NCI-H526 (cell line): ENCODE measurements around the gene FKBP14.
"Not testable (repeated sequence)": the region's sequence is repeated elsewhere in the genome, so short reads cannot be mapped to it uniquely, and the experiment has no call there.

Experiments
- DNase-seq, 2 experiments: peaks; one replicate each; lab custom pipeline; 2025; lab: John Stamatoyannopoulos, UW

FKBP14 gene

DNA sequence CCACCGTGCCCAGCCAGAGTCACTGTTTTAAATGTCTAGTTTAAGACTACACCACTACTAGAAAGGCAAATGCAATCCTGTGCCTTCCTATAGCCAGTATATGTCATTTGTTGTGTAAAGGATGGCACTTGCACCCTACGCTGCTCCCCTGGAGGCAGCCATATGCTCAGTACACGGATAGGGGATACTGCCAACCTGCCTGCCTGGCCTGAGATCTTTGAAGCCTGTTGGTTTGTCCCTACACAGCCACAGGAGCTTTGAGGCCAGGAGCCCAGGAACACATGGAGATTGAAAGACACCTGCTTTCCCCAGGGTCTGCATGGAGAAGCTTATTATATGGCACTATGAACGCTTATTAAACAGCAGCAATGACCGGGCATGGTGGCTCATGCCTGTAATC is 34.6 kb downstream of the FKBP14 start:
- DNase-seq = no peak

GRCh38 chr7:29990931-29991330 is 35.6 kb downstream of the FKBP14 start:
- DNase-seq = peak in 1 of 2 experiments; percentile 16

- peak; percentile 46 to 68 for DNase-seq
Measured at GRCh38 chr7:29989257-29989995, 37.1 kb downstream of the FKBP14 start, which contains the start of gene SCRN1. Gene SCRN1, minus strand, starts transcription at chr7:29989801. Its CDS starts 20,734 bp downstream, at chr7:29969067.

DNA sequence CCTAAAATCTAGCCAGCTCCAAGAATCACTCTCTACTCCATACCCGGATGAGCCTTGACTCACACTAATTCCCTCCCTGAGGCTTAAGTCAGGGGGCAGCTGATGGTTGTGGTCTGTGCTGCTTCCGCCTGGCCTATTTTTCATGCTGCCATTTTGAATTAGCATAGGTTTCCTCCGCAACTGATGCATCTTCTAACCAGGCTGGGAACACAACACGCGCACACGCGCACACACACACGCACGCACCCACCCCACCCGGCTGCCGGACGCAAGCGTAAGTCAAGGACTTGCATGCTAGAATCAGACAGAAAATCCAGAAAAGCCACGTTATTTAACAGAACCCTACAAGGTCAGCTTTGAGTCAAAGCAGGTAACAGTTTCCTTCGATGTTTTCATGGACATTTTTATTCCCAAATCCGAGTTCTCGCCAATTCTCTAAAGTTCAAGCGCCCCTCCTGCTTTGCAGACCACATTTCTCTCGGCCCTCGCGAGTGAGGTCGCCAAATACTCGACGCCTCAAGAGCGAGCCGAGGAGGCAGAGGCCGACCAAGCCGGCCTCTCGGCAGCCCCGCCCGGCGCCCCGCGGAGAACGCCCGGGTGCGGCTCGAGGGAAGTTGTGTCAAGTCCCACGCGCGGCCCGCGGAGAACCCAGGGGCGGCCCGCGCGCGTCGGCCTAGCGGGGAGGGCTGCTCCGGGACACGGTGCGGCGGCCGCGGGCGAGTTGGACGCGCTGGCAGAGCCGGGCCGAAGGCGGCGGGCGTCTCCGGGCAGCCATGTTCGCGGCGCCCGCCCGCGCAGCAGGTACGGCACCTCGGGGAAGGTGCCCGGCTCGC is 37.9 kb downstream of the FKBP14 start:
- DNase-seq = peak; percentile 69 to 86

DNA sequence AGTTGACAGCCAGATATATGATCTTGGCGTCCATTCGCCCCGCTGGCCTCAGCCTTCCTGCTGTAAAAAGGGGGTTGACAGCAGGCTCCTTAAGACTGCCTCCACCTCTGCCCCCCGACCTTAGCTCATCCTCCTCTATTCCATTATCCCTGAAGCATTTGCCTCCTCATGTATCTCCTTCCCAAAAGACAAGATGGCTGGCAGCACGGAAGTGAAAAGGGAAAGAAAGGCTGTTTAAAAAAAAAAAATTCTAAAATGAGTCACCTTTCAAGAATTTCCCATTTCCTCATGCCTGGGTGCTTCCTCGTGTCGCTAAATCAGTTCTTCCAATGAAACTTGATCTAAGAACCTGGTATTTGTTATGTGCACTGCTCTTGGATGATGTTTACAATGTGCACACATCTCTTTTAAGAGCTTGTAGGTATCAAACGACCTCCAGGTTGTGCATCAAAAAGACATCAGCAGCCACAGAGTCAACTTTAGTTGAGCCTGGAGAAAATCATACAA is 38.6 kb downstream of the FKBP14 start:
- DNase-seq = peak; percentile 38 to 57

GRCh38 chr7:29987083-29987482 is 39.4 kb downstream of the FKBP14 start:
- peak; percentile 32 to 64 for DNase-seq

- no peak for DNase-seq
Measured at GRCh38 chr7:29980151-29980550, 46.4 kb downstream of the FKBP14 start.

DNA sequence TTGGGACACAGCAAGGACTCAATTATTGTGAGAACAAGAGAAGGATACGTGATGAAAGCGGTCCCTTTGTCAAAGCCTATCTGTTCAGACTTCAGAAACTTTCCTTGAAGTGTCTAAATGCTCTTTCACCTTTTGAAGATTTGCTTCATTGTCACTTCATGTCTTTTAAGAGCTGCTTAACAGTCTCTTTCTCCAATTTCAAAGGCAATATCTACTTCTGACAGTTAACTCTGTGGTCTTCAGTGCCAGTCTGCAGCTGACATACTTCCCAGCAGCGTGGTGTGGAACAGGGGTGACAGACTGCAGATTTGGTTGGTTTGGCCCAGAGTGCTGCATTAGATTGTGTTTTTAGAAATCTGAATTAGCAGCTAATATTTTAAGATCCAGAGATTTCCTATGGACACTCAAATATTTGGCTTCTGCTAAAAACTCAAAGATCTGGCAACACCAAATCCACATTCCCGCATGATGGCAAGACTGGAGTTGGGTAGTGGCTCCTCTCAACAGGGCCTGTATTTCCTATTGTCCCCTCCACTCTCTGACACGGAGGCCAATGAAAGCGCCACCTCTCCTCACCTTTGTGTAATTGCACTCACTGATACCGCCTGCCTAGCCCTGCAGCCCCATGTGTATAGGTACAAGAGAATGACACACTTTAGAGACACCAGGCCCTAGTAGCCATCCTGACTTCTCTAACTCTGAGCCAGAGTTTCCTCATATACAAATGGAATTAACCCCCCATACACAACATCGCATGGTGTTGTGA is 48.4 kb downstream of the FKBP14 start:
- peak in 1 of 2 experiments; percentile 27 for DNase-seq

DNA sequence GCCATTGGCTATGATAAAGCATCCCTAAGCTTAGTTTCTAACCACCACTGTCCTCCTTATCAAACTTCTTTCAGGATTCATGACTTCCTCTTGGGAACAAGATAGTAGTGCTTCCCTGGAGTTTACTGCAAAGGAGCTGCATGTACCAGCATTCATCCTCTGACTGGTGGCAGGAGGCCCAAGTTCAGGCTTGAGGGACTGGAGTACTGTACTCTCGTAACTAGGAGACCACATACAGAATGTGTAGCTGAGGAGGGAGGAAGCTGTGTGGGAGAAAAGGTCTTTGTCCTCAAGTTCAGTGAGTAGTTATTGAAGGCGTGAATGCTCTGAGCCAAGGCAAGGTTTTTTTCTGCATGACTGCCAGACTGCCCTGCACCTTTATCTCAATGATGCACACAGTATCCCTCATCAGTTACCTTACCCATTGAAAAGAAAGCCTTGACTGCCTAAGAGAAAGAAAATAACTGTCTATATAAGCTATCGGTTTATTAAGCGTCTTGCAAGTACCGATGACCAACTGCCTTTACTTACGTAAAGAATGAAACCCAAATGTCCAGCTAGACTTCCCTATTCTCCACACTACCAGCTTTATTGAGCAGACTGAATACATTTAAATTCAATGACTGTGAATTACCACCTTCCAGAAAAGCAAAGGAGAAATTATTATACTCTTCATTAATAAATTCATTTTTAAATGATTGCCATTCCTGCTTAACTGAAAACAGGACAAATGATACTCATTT is 49.7 kb downstream of the FKBP14 start:
- DNase-seq = no peak

DNA sequence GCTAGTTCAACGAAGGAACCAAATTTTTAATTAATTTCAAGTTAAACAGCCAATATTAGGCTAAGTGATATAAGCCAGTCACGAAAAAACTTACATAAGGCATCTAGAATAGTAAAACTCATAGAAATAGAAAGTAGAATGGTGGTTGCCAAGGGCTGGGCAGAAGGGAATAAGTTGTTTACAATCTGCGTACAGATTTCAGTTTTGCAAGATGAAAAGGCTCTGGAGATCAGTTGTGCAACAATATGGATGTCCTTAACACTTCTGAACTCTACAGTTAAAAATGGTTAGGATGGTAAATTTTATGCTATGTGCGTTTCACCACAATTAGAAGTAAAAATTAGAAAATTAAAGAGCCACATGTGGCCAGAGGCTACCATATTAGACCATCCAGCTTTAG is 50.2 kb downstream of the FKBP14 start:
- no peak for DNase-seq

- no peak for DNase-seq
Measured at GRCh38 chr7:29975561-29975960, 50.9 kb downstream of the FKBP14 start.

DNA sequence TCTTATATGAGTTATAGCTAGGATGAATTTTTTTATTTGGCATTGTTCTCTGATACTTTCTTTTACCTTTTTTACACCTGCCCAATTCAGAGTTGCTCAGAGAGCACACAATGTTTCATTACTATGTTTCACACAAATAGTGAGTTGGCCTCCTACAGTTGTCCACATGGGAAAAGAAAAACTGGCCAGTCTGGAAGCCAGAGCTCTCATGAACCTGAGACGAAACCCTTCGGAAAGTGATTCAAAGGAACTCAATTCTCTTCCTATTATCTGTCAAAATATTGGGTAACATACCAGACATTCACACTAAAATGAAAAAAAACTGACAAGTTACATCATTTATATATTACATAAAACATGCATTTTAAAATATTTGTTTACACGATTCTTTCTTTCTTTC is 52.2 kb downstream of the FKBP14 start:
- DNase-seq = no peak

DNA sequence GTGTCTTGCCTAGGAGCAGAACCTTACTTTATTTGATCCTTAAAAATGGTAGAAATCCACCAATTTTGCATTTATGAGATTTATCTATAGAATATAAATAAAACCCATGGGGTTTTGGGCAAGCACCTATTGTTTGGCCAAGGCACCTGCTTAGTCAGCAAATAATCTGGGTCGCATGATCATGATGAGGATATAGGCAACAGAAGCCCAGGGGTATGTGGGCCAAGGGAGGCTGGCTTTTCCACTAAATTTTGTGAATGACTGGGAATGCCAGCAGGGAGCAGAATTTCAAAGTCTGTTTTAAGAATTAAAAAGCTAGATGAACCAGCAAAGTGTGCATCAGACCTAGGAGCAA is 54.2 kb downstream of the FKBP14 start:
- no peak for DNase-seq

- DNase-seq = no peak
Measured at GRCh38 chr7:29971566-29972314, 54.8 kb downstream of the FKBP14 start.

GRCh38 chr7:29970158-29970557 is 56.3 kb downstream of the FKBP14 start:
- no peak for DNase-seq

DNA sequence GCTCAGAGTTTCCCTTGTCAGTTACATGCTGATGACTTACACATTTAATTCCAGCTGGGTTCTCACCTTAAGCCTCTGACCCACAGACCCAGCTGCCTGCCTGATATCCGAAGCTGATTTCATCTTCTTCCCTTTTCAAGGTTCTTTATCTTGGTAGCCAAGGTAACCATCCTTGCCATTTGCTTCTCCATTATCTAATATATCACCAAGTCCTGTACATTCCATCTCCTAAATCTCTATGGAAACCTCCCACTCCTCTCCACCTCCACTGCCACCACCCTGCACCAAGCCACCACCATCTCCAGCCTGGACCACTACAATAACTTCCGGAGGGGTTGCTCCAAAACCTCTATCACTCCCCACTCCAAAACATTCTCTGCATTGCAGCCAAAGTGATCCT is 56.8 kb downstream of the FKBP14 start:
- no peak for DNase-seq

GRCh38 chr7:29968683-29969395 is 57.7 kb downstream of the FKBP14 start:
- DNase-seq = no peak

DNA sequence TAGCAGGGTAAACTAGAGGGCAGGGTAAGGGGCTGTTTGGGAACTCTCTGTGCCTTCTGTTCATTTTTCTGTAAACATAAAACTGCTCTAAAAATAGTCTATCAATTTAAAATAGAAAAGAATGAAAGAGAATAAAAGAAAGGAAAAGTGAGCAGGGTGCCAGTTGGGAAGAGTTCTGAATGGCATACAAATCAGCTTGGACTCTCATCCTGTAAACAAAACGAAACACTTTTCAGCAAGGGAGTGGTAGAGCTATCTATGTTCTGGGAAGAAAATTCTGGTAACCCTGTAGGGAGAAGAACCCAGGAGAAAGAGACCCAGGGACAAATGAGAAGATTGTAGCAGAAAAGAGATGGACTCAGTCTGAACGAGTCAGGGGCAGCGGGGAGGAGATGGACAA is 61.5 kb downstream of the FKBP14 start:
- DNase-seq = no peak

DNA sequence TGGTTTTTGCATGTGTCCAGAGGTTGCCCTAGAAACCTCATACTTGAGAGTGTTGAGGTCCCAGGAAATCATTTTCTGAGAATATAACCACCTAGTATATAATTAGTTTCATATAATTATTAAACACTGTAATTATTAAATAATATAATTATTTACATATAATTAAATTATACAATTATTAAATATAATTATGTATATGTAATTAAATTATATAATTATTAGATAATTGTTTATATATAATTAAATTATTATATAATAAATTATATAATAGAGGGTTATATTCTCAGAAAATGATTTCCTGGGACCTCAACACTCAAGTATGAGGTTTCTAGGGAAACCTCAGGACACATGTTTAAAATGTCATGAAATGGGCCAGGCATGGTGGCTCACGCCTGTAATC is 64.5 kb downstream of the FKBP14 start:
- no peak for DNase-seq

- DNase-seq = not testable (repeated sequence)
Measured at GRCh38 chr7:29961611-29962010, 64.9 kb downstream of the FKBP14 start.
